ENCODE measurements around the gene ETDC.
"Not testable (repeated sequence)": the region's sequence is repeated elsewhere in the genome, so short reads cannot be mapped to it uniquely, and the experiment has no call there.

Gene ETDC

DNA sequence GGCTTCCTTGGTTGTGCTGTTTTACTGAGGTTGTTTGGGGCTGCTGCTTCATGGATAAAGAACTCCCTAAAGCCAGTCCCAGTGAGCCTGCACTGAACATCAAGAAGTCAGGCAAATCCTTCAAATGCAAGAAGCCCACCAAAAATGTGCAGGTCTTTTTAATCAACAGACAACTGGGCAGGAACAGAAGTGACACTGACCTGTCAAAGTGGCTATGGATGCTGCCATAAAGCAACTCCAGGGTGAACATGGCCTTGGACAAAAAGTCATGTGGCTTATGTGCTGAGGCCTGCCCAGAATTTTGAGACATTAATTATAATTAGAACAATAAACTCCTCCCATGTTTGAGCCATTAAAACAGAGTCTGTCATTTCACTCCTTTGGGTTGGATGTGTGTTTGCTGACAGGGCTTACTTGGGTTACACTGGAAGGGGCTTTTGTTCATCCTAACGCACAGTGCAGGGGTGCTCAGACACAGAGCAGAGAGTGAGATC is at the start of gene ETDC:
Gene ETDC (plus strand): TSS at position 51 of the 494 bp plus-strand sequence. CDS start 0 bp downstream, at position 51.
- no peak for DNase-seq

DNA sequence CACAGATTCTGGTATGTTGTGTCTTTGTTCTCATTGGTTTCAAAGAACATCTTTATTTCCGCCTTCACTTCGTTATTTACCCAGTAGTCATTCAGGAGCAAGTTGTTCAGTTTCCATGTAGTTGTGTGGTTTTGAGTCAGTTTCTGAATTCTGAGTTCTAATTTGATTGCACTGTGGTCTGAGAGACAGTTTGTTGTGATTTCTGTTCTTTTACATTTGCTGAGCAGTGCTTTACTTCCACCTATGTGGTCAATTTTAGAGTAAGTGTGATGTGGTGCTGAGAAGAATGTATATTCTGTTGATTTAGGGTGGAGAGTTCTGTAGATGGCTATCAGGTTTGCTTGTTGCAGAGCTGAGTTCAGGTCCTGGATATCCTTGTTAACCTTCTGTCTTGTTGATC is 48.3 kb upstream of the ETDC start:
- not testable (repeated sequence) for DNase-seq

DNA sequence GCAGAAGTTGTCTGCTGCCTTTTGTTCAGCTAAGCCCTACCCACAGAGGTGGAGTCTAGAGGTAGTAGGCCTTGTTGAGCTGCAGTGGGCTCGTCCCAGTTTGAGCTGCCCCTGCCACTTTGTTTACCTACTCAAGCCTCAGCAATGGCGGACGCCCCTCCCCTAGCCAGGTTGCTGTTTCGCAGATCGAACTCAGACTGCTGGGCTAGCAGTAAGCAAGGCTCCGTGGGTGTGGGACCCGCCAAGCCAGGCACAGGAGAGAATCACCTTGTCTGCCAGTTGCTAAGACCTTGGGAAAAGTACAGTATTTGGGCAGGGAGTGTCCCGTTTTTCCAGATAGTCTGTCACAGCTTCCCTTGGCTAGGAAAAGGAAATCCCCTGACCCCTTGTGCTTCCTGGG is 45.9 kb upstream of the ETDC start:
- DNase-seq, result not testable (repeated sequence)

DNA sequence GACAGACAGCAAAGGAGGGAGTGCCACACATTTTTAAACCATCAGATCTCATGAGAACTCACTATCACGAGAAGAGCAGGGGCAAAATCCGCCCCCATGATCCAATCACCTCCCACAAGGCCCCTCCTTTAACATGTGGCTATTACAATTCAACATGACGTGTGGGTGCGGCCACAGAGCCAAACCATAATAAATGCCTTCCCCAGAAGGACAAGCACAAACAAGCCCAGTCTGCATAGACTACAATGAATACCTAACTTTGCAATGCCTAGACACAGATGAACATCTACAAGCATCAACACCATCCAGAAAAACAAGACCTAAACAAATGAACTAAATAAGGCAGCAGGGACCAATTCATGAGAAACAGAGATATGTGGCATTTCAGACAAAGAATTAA is 45.1 kb upstream of the ETDC start:
- DNase-seq, result no peak

DNA sequence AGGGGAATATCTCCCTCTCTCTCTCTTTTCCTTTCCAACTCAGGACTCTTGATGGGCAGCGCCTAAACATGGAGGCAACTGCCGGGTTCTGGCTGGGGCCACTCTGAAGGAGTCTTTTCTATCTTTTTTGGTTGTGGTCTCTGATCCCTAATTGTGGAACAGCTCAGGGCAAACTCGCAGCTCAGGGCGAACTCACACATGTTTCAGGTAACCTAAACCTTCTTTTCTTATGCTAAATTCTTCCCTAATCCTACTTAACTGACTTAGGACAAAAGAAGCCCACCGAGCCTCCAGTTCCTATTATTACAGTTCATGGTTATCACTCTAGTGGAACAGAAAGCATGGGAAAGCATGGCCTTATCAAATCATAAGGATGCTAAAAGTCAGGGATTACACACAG is 36.1 kb upstream of the ETDC start:
- DNase-seq, result no peak

DNA sequence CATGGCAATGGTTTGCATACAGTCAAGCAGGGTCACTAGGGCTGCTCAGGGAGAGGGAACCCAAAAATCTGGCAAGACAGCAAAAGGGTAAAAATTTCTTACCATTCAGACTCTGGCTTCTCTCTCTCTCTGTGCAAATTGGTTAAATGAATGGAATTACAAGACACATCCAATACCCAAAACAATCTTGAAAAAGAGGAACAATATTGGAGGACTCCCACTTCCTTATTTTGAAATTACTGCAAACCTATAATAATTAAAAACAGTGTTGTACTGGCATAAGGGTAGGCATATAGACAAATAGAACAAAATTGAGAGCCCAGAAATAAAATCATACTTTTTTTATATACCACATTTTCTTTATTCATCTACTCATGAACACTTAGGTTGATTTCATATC is 33.3 kb upstream of the ETDC start:
- DNase-seq, result no peak

DNA sequence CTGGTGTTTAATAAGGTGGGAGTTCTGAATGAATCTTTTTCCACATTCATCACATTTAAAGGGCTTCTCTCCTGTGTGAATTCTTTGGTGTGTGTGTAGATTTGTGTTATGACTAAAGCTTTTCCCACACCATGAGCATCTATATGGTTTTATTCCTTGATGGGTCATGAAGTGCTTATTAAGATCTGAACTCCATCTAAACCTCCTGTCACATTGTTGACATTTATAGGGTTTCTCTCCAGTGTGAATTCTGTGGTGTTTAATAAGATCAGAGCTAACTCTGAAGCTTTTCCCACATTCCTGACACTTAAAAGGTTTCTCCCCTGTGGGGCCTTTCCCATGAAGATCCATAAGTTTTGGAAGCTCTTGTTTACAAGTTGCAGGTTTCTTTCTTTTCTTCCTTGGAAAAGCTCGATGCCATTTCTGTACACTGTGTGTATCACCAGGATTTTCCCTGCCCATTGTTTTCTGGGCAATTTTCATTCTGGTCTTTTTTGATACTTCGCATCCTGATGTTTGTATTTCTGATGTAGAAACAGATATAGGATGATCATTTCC is 21.9 kb upstream of the ETDC start:
- no peak for DNase-seq

DNA sequence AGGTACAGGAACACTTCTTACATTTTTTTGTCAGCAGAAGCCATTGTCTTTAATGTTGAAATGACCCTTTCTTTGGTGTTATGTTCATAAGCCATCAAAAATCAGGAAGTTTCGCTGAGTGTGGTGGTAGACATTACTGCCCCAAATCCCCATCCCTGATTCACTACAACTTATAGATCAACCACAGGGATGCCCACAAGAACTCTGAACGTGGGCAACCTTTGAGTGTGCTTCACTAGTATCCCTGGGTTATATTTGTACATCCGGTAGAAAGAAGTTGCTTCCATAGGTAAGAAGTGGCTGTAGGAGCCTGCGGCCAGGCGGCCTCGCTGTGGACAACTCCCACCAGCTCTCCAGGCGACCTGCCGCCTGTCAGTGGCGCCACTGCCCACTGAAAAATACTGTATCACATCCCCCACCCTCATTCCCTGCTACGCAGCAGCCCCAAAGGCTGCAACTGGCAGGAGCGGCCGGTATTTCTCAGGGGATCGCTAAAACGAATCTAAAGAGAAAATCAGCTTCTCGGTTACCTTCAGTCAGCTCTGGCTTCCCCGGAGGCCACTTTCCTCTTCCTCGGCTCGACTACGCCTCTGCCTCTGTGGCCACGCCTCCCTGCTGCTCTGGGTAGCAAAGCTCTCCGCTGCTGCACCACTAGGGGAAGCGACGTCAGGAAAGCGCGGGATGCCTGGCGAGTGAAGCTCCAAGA is 13.9 kb upstream of the ETDC start:
- DNase-seq, result peak; percentile 63 to 71

DNA sequence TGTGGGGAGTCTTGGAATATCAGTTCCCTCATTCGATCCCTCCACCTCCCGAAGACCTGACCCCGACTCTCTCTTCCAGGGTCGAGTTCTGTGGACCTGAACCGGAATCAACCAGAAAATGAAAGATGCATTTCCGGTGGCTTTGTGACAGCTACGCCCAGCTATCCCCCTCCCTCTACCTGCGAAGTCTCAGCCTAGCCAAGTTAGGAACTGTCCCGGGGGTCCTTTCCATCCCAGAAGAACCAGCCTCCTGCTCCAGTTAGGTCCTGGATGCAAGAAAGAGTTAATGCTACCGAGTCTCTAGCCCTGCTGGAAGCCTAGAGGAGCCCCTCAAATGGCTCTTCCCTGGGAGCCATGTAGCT is 13.4 kb upstream of the ETDC start:
- no peak for DNase-seq

DNA sequence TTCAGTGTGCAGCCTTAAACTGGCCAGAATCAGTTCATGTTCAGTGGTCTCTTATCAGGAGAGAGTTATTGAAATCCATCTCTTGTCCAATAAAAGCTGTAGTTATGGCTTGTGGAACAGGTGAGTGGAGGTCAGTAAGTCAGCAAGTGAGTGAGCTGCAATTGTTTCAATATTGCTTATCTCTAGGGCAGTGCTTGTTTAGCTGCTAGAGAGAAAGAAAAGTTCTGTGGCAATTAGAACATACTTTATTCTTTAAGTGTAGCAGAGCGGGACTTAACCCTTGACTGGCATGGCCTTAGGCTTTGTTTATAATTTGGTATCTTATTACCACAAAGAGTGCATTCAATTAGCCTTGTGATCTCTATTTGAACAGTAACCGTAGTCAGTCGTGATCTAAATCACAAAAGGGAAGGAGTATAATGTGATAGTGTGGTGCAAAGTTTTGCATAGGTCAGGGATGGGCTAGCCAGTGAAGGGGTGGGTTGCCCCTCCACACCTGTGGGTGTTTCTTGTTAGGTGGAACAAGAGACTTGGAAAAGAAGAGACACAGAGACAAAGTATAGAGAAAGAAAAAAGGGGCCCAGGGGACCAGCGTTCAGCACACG is 6.9 kb upstream of the ETDC start:
- no peak for DNase-seq

DNA sequence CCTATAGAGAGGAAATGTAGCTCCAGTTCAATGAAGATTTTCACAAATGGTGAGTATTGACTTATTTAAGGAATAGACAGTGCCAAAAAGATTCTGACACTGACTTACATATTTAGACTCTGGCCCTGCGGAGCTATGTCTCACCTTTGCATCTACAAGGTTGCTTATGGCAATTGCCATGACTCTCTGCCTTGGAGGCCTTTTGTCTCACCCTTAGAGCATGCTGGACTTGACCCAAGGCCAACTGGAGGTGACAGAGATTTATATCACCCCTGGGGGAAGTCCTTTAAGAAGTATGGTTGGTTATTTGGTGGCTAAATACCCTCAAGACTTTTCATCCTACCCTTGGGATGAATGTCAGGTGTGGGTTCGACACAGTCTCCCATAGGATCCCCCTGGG is 4.5 kb upstream of the ETDC start:
- DNase-seq, result no peak

DNA sequence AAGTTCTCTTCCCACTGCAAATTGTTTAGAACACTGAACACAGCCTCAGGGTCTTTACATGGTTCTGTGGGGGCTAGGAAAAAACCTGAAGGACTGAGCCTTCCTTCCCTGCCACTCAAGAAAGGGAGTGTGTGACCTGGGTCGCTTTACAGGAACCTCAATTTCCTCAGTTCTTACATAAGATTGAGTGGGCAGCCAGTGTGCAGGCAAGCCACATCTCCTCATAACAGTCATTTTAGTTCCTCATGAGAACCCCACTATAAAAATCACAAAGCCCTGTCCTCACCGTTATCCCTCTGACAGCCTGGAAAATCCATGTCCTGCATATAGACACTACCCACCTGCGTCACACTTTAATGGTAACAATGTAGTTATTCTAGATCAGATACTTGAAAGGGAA is 2.1 kb upstream of the ETDC start:
- DNase-seq, result no peak

DNA sequence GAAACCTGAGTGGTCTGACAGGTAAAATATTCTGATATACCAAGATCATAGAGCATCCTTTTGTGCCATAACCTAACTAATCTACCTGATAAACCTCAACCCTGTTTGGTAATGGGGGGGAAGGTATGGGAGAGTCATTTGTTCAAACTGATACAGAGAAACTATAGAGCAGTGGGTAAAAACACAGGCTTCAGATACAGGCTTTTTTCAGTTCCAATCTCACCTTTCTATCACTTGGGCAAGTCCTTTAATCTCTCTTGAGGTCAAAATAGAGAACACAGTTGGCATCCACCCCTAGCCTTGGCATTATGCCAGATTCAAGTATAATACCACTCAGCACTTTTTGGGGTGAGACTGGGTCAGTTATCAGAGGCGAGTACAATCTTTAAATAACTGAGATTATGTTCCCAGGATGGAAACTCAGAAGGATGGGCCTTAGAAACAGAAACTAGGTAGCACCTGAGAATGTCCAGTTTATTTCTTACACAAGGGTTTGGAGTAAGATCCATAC is 880 bp upstream of the ETDC start:
- no peak for DNase-seq

DNA sequence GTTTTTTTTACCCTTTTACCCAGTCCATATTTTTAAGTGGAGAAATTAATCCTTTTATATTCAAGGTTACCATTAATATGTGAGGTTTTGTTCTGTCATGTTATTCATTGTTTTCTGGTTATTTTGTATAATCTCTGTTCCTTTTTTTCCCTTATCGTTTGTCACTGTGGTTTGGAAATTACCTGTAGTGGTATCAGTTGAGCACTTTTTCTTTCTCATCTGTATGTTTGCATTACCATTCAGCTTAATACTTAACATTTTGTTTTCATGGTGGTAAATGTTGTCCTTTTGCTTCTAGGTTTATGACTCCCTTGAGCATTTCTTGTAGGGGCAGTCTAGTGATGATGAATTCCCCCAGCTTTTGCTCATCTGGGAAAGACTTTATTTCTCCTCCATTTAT is 6.6 kb downstream of the ETDC start:
- DNase-seq, result no peak

DNA sequence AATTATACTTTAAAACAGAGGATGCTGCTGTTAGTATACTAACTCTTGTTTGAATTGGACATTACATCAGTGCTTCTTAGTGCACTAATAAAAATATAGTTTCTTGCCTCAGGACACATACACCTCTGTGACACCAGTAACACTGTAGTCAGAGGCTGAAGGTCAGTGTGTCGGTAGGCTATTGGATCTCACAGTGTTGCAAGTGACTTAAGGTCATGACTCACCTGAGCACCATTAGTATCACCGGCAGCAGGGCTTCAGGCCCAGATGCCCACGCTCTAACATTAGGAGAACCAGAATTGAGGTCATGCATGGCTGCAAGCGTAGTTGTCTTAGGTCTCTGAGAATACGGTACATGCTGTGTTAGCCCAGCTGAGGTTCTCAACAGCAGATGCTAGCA is 15.2 kb downstream of the ETDC start:
- DNase-seq, result no peak

DNA sequence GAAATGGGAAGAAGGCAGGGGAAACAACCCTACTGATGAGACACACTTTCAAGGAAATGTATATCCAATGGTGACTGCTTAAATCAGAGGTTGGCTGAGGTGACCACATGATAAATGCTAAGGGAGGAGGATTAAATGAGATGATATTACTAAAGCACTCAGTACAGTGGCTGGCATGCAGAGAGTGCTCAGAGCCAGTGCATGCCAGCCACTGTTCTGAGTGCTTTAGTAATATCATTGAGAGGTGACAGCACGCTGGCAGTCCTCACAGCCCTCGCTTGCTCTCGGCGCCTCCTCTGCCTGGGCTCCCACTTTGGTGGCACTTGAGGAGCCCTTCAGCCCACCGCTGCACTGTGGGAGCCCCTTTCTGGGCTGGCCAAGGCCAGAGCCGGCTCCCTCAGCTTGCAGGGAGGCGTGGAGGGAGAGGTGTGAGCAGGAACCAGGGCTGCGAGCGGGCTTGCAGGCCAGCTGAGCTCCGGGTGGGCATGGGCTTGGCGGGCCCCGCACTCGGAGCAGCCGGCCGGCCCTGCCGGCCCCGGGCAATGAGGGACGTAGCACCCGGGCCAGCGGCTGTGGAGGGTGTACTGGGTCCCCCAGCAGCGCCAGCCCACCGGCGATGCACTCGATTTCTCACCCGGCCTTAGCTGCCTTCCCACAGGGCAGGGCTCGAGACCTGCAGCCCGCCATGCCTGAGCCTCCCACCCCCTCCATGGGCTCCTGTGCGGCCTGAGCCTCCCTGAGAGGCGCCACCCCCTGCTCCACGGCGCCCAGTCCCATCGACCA is 15.9 kb downstream of the ETDC start:
- not testable (repeated sequence) for DNase-seq

DNA sequence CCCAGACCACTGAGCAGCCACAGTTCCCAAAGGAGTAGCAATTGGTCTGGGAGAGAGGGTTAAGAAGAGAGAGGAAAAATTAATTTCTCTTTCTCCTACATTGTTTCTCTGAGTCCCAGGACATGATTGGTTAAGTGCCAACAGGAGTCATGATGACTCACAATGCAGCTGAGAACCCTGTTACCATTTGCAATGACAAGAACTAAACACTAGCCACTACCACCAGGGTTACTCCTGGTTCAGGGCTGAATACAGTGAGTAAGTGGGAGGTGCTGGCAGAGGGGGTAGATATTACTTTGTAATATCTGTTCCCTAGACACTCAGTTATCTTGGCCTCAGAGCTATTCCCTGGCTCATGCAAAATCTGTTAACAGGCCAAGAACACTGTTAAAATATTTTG is 18.0 kb downstream of the ETDC start:
- no peak for DNase-seq

DNA sequence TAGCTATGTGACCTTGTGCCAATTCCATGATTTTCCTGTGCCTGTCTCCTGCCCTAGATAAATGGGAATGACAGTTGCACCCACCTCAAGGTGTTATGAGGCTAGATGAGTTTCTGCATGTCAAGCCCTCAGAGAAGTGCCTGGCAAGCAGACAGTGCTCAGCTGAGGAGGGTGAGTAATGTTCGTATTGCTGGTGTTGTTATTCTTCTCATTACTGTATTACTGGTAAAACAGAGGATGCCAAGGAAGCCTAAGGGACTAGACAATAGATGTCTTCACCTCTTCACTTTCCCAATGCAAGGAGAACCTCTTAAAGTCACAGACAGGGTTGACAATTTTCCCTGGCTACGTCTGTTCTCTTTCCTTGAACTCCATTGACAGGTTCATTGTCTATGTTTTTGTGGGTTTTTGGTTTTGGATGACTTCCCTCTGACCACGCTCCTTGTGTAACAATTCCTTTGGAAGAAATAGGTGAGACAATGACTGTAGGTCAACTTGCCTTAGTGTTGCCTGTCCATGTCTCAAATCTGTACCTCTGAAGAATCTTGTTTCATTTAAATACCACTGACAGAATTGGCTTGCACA is 19.2 kb downstream of the ETDC start:
- no peak for DNase-seq

DNA sequence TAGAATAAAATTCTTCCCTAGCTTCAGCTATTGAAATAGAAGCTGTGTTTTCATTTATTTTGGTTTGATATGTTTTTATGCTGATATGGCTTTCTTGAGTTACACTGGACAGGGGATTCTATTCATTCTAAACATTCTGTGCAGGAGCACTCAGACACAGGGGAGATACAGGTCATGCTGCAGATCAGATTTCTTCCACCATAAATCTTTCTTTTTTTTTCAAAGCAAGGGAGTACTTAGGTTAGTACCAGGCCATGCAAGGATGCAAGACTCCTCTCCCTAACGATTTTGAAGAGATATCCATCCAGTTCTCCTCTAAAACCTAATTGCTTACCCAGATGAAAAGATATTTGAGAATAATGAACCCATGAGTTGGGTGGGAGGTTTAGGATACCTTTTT is 21.4 kb downstream of the ETDC start:
- no peak for DNase-seq

DNA sequence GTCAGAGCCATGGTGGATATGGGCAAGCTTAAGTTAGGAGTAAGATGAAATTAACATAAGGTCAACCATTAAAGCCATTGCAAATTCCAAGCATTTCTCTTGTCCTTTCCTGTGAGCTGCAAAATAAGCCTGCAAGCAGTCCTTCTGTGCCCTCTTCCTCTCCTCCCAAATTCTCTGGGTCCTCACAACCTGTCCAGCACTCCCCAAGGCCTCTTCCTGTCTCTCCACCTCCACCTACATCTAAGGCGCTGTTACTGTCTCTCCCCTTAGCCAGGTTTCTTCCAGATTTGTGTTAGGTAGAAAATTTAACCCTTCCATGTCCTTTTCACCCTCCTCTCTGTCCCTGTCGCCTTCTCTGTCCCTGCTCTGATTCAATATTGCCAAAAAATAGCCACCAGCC is 22.2 kb downstream of the ETDC start:
- DNase-seq, result no peak

DNA sequence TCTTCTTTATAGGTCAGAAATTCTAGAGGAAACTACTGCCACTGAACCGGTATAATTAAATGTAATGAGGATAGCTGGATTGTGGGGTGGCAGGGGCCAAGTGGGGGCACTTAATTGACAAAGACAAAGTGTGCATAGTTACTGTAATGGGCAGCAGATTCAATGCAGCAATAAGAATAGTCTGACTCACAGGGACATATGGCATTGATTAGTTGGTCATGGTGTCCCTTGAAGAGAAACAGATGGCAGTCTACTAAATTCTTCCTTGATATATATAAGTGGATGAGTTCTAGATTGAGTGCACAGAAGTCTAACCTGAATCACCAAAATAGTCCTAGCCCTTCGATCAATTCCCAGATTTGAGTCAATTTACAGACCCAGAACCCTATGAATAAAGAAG is 31.6 kb downstream of the ETDC start:
- DNase-seq, result no peak

DNA sequence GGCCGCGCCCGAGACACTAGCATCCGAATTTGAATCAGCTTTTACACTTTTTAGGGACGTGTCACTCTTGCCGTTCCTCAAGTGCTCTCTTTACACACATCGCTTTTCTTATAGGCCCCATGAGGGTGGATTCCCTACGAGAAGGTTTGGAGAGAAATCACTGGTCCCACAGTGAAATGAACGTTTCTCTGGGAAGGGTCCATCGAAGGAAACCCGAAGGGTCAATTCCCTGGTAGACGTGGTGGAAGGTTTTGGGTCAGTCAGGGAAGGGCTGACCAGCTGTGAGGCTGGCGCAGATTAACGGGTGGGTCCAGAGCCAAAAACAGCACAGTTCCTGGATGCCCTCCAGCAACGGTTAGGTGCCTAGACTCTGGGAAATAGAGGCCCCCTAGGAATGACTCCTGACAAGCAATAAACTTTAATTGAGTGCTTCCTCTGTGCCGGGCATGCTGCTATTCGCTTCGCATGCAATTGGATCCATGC is 35.9 kb downstream of the ETDC start:
- DNase-seq, result no peak

DNA sequence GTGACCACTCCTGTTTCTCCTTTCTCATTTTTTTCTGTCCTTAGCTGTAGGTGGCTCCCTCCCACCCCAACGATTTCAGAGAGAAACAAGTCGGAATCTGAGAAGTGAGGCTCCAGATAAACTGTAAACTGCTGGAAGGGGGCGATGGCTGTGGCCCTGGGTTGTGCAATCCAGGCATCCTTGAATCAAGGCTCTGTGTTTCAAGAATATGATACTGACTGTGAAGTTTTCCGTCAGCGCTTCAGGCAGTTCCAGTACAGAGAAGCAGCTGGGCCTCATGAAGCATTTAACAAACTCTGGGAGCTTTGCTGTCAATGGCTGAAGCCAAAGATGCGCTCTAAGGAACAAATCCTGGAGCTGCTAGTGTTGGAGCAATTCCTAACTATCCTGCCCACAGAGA is 37.7 kb downstream of the ETDC start:
- no peak for DNase-seq
